Measurements from ENCODE around the gene EPHB3. TPM values are rescaled to one million over a fixed set of nuclear protein-coding genes. Genes with fewer than 3 reads are reported as not detected.

Gene EPHB3
- total and polyA plus RNA-seq, 2 of the 4 experiments (the other 2 are of a cell fraction), result 0.72 to 2.9 TPM

GRCh38 chr3:184580376-184580775 lies 18.8 kb downstream of the EPHB3 start:
- POLR2A ChIA-PET (ENCODE audit: unreplicated experiment), result no interaction called here
- CTCF ChIA-PET, result no interaction called here
- BruUV-seq (replicated peaks), result no TSS peak

More at GRCh38 chr3:184580376-184580775, 18.8 kb downstream of the EPHB3 start:
- H3K27ac ChIP-seq (ENCODE audit: insufficient read depth, low read length), result no peak overlapping the region
- no peak overlapping the region for H3K23ac ChIP-seq (ENCODE audit: low read depth, low read length)
- H4K91ac ChIP-seq (ENCODE audit: insufficient read depth, low read depth, low read length), result no peak overlapping the region
- no peak overlapping the region for H2BK120ac ChIP-seq (ENCODE audit: low read depth, low read length)
- H3K9me1 ChIP-seq (ENCODE audit: insufficient read depth, low read length), result no peaks in the 10 kb centered on the region
- no peak overlapping the region for H2BK20ac ChIP-seq (ENCODE audit: low read depth, low read length)
- H2AFZ ChIP-seq (replicated peaks; ENCODE audit: low read length, poor library complexity), result no peak overlapping the region
- dilution Hi-C loops (cut with HindIII; ENCODE audit: low sequenced_read_pairs, unreplicated experiment) (no loop called here), intact Hi-C loops (cut with micrococcal nuclease) (loop anchor here (5.0 kb wide), 1 partner anchor 132 kb away; the partner anchor contains the start of gene MAGEF1), in situ Hi-C loops (cut with MboI; ENCODE audit: low sequenced_read_pairs) (no loop called here)
- peaks cover 4% of the 10 kb centered on the region; the same call in 1 of the 2 replicates for H3K4me1 ChIP-seq (ENCODE audit: control insufficient read depth, insufficient read depth, low read length)
- H4K20me1 ChIP-seq (ENCODE audit: insufficient read depth, low read length), result no peaks in the 10 kb centered on the region
- H2BK5ac ChIP-seq (ENCODE audit: low read depth, low read length, poor library complexity, severe bottlenecking), result no peak overlapping the region
- H3K56ac ChIP-seq (ENCODE audit: extremely low read depth, insufficient read depth, low read length), result no peak overlapping the region
- H3K79me1 ChIP-seq (ENCODE audit: low read depth in 1 of 2, low read length in 2 of 2), result no peaks in the 10 kb centered on the region
- H3K9me3 ChIP-seq (ENCODE audit: control insufficient read depth, insufficient read depth, low read length), result no peaks in the 10 kb centered on the region
- no peak overlapping the region for H3K14ac ChIP-seq (replicated peaks; ENCODE audit: low read depth, low read length)
- H3K18ac ChIP-seq (ENCODE audit: low read depth, low read length), result no peak overlapping the region
- peaks cover 67% of the 10 kb centered on the region for H3K36me3 ChIP-seq (ENCODE audit: control insufficient read depth, insufficient read depth, low read length)
- H3K4me2 ChIP-seq (ENCODE audit: low read depth, low read length), result no peak overlapping the region
- no peak overlapping the region for H4K5ac ChIP-seq (ENCODE audit: low read depth, low read length)
- no peak overlapping the region for H4K8ac ChIP-seq (ENCODE audit: low read depth in 2 of 2, low read length in 2 of 2)
- H3K27me3 ChIP-seq (ENCODE audit: control insufficient read depth, insufficient read depth, low read length), result no peaks in the 10 kb centered on the region
- no peak overlapping the region for H3K9ac ChIP-seq (ENCODE audit: low read depth, low read length)
- DNase-seq (no peak), ATAC-seq (ENCODE audit: low read depth) (no peak)
- no peak overlapping the region for H2AK5ac ChIP-seq (ENCODE audit: low read depth, low read length)
- H3K4me3 ChIP-seq (ENCODE audit: insufficient read depth, low read depth, low read length), result no peak overlapping the region
- H3K4ac ChIP-seq (ENCODE audit: low read depth, low read length), result no peak overlapping the region
- H2BK15ac ChIP-seq (ENCODE audit: low read depth, low read length), result no peak overlapping the region
- TF ChIP-seq POLR2A (IDR thresholded peaks at IDR 0.05; ENCODE audit: low read depth, low read length) (no peak), MAZ (IDR thresholded peaks at IDR 0.05; ENCODE audit: borderline replicate concordance, low read depth, low read length) (no peak), MXI1 (IDR thresholded peaks at IDR 0.05; ENCODE audit: borderline replicate concordance, low read depth, low read length) (no peak), SMC3 (IDR thresholded peaks at IDR 0.05; ENCODE audit: low read depth, low read length) (no peak), RFX5 (IDR thresholded peaks at IDR 0.05; ENCODE audit: low read depth, low read length) (no peak), NFE2L2 (IDR thresholded peaks at IDR 0.05; ENCODE audit: low read depth, low read length) (no peak), RAD21 (IDR thresholded peaks at IDR 0.05; ENCODE audit: low read length) (no peak), CHD1 (IDR thresholded peaks at IDR 0.05; ENCODE audit: low read depth, low read length) (no peak), FOS (IDR thresholded peaks at IDR 0.05; ENCODE audit: low read depth, low read length) (no peak), MAFK (IDR thresholded peaks at IDR 0.05; ENCODE audit: low read depth, low read length) (no peak), BHLHE40 (IDR thresholded peaks at IDR 0.05; ENCODE audit: low read depth, low read length) (no peak)
- TF ChIP-seq, protein P1, sequence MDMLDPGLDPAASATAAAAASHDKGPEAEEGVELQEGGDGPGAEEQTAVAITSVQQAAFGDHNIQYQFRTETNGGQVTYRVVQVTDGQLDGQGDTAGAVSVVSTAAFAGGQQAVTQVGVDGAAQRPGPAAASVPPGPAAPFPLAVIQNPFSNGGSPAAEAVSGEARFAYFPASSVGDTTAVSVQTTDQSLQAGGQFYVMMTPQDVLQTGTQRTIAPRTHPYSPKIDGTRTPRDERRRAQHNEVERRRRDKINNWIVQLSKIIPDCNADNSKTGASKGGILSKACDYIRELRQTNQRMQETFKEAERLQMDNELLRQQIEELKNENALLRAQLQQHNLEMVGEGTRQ (IDR thresholded peaks at IDR 0.05; ENCODE audit: low read depth, low read length), result no peak
- H2AK9ac ChIP-seq (replicated peaks; ENCODE audit: low read depth, low read length, poor library complexity), result no peak overlapping the region
- 91% methylated on average over 9 of the region's 16 CpGs; no CpG with 5 or more reads in 1 of the 2 experiments for WGBS, 2 experiments (ENCODE audit: extremely low coverage in 2 of 2, insufficient read length in 1 of 2)
